Epithelial cell of proximal tubule (primary cell): ENCODE measurements around the gene ST6GAL1. TPM values are rescaled to one million over a fixed set of nuclear protein-coding genes. Genes with fewer than 3 reads are reported as not detected.
"Not testable (repeated sequence)": the region's sequence is repeated elsewhere in the genome, so short reads cannot be mapped to it uniquely, and the experiment has no call there.

Experiments used
- DNase-seq: peaks from one replicate; pipeline ENCODE4 v3.0.0-alpha.2; 2011; ENCODE audit warnings: low read depth
- H3K4me3 ChIP-seq: 2 replicates; pipeline ENCODE4 v1.5.1; 2011; ENCODE audit warnings: low read depth, mild to moderate bottlenecking, low read length
- total RNA-seq: library from RNA; depleted of rRNA; stranded (reverse); fragments of >200 nt; gene quantifications from 2 replicates; pipeline ENCODE4 v1.2.3, GENCODE V29; 2015
- TF ChIP-seq, protein P1 (sequence below): conservative IDR thresholded peaks from 2 replicates; pipeline ENCODE4 v1.5.1; 2012; ENCODE audit warnings: low read depth, mild to moderate bottlenecking, low read length

Gene ST6GAL1
- total RNA-seq, 1 donor from 2014 or later: 23.1 TPM

DNA sequence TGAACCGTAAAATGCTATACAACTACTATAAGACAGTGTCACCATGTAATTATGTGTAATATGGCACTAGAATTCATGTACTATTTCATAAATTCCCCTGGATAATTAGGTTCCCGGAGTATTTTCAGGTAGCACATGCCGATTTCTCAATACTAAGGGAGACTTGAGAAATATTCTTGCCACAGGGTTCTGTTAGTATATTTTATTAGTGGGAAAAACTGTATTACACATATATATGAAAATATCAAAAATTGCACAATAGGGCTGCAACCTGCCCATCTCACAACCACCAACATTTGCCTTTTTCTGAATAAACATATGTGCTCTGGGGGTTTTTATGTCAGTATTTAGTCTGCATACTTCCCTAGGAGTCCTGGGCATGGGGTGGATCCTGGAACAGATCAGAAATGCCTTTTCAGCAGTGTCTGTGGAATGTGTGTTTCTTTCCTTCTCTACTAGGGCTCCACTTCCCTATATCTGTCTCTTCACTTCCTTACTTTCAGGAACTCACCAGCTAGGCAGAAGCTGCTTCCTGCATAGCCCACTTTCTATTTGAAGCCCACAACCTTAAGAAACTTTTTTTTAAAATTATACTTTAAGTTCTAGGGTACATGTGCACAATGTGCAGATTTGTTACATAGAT is 121.5 kb downstream of the ST6GAL1 start:
- H3K4me3 ChIP-seq: no peak overlapping the region
- TF ChIP-seq, protein P1, sequence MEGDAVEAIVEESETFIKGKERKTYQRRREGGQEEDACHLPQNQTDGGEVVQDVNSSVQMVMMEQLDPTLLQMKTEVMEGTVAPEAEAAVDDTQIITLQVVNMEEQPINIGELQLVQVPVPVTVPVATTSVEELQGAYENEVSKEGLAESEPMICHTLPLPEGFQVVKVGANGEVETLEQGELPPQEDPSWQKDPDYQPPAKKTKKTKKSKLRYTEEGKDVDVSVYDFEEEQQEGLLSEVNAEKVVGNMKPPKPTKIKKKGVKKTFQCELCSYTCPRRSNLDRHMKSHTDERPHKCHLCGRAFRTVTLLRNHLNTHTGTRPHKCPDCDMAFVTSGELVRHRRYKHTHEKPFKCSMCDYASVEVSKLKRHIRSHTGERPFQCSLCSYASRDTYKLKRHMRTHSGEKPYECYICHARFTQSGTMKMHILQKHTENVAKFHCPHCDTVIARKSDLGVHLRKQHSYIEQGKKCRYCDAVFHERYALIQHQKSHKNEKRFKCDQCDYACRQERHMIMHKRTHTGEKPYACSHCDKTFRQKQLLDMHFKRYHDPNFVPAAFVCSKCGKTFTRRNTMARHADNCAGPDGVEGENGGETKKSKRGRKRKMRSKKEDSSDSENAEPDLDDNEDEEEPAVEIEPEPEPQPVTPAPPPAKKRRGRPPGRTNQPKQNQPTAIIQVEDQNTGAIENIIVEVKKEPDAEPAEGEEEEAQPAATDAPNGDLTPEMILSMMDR: no peak
- no peak for DNase-seq

DNA sequence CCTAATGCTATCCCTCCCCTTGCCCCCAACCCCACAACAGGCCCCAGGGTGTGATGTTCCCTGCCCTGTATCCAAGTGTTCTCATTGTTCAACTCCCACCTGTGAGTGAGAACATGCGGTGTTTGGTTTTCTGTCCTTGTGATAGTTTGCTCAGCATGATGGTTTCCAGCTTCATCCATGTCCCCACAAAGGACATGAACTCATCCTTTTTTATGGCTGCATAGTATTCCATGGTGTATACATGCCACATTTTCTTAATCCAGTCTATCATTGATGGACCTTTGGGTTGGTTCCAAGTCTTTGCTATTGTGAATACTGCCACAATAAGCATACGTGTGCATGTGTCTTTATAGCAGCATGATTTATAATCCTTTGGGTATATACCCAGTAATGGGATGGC is 122.1 kb downstream of the ST6GAL1 start:
- not testable (repeated sequence) for H3K4me3 ChIP-seq, DNase-seq

DNA sequence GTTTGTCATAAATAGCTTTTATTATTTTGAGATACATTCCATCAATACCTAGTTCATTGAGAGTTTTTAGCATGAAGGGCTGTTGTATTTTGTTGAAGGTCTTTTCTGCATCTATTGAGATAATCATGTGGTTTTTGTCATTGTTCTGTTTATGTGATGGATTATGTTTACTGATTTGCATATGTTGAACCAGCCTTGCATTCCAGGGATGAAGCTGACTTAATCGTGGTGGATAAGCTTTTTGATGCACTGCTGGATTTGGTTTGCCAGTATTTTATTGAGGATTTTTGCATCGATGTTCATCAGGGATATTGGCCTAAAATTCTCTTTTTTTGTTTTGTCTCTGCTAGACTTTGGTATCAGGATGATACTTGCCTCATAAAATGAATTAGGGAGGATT is 124.1 kb downstream of the ST6GAL1 start:
- not testable (repeated sequence) for DNase-seq, H3K4me3 ChIP-seq

DNA sequence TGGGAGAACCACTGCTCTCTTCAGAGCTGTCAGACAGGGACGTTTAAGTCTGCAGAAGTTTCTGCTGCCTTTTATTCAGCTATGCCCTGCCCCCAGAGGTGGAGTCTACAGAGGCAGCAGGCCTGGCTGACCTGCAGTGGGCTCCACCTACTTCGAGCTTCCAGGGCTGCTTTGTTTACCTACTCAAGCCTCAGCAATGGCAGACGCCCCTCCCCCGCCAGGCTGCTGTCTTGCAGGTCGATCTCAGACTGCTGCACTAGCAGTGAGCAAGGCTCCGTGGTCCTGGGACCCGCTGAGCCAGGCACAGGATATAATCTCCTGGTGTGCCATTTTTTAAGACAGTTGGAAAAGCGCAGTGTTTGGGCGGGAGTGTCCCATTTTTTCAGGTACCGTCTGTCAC is 127.5 kb downstream of the ST6GAL1 start:
- not testable (repeated sequence) for DNase-seq, H3K4me3 ChIP-seq

DNA sequence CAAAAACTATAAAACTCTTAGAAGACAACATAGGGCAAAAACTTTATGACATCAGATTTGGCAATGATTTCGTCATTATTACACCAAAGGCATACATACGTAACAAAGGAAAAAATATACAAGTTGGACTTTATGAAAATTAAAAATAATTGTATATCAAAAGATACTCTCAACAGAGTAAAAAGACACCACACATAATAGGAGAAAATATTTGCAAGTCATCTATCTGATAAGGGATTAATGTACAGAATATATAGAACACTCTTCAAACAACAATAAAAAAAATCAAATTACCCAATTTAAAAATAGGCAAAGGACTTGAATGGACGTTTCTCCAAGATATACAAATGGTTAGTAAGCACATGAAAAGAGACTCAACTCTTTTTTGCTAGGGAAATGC is 131.4 kb downstream of the ST6GAL1 start:
- H3K4me3 ChIP-seq: no peak overlapping the region
- TF ChIP-seq, protein P1: no peak
- DNase-seq: no peak

DNA sequence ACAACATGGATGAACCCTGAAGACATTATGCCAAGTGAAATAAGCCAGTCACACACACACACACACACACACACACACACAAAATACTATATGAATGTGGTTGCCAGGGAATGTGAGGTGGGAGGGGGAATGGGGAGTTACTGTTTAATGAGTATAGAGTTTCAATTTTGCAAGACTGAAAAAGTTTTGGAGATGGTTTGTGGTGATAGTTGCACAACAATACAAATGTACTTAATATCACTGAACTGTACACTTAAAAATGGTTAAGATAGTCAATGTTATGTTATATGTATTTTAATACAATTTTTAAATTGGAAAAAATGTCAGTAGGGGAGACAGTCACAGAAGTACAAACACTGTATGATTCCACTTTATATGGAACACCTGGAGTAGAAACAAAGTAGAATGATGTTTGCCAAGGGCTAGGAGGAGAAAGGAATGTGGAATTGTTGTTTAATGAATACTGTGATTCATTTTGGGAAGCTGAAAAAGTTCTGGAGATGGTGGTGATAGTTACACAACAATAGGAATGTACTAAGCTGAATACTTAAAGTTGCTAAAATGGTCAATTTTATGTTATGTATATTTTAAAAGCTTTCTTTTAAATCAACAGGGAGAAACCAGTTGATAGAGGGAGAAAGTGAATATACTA is 132.3 kb downstream of the ST6GAL1 start:
- H3K4me3 ChIP-seq: no peak overlapping the region
- TF ChIP-seq, protein P1: no peak
- peak; percentile 35 for DNase-seq

DNA sequence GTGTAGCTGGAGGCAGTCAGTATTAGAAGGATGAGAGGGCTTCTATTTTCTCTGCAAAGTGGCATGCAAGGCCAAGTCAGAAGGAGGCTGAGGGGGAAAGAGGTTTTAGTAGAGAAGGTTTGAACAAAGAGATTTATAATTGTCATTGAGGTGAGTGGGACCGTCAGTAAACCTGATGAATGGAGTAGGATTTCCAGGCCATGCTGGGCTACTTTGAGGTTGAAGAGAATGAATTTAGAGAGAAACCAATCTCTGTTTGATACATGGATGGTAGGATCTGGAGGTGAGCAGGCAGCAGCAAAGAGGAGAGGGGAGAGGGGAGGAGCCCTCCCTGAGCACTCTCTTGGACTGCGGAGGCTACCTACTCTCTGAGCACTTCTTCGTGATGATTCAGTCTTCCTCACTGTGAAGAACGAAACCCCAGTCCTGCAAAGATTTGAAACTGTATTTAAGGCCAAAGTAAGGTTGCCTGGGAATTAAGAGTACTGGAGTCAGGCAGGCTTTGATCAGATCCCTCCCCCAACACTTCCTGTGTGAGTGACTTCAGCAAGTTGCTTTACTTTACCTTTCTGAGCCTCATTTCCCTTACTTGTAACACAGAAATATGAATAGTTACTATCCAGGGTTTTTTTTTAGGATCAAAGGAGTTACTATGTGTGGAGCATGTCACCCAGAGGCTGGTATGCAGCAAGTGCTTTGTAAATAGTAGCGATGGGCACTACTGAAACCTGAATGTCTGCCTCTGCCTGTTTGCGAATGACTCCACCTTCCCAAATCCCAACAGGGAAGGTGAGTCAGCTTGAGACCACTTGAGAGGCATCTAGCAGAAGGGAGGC is 133.2 kb downstream of the ST6GAL1 start:
- TF ChIP-seq, protein P1: no peak
- H3K4me3 ChIP-seq: no peak overlapping the region

DNA sequence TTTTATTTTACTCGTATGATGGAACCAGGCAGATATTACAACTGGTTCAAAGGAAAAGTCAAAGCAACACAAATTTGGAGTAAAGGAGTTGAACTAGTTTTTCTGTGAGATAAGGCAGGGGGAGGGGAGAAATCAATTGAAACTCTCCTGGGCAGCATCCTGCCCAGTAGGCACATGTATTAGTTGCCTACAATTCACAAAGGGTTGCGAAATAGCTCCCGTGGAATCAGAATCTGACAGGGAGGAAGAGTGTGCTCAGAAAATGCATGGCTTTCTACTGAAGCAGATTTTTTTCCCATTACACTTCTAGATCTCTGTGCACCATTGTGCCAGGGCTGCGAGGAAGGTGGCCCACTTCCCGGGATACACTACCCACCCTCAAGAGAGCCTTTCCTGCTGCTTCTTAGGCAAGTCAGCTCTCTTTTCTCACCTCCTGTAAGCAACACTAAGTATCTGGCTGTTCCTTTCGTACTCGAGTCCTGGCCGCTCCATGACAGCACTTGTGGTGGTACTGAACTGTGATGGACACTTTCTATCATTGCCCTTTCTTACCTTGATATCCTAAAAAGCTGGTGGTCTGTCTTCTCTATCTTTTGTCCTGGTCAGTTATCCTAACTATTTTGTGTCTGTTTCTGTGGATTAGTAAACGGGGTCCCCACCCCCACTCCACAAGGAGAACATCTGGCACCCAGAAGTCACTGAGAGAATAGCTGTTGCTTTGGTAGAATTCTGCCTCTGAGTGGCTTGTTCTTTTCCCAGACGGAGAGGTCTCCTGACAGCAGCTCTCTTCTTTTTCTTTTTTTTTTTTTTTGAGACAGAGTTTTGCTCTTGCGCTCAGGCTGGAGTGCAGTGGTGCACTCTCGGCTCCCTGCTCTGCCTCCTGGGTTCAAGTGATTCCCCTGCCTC is 134.1 kb downstream of the ST6GAL1 start:
- TF ChIP-seq, protein P1: no peak
- no peak overlapping the region for H3K4me3 ChIP-seq
- DNase-seq: no peak

More for the DNA sequence above, 133.2 kb downstream of the ST6GAL1 start:
- DNase-seq: no peak
